Astrocyte of the cerebellum (primary cell): ENCODE data around the gene TMEM132D.

Experiments used
- DNase-seq: peaks from one replicate; pipeline ENCODE4 v3.0.0-alpha.2; 2011; ENCODE audit warnings: low read depth
- H3K4me3 ChIP-seq: 2 replicates; pipeline ENCODE4 v1.5.1; 2011; ENCODE audit warnings: mild to moderate bottlenecking, low read depth, low read length, moderate library complexity
- in situ Hi-C: cut with HindIII; loops from 2 replicates; pipeline ENCODE4 v1.10.0; 2017; ENCODE audit warnings: low sequenced_read_pairs
- TF ChIP-seq, protein P1 (sequence below): IDR thresholded peaks from 2 replicates; pipeline ENCODE4 v1.5.1; 2012; ENCODE audit warnings: low read length, low read depth, moderate library complexity, mild to moderate bottlenecking; ENCODE audit errors: missing control alignments

Gene TMEM132D

GRCh38 chr12:129213551-129213950, 690.3 kb downstream of the TMEM132D start:
- DNase-seq, result no peak
- in situ Hi-C loops, result no loop called here
- H3K4me3 ChIP-seq, result no peak overlapping the region
- TF ChIP-seq, protein P1, sequence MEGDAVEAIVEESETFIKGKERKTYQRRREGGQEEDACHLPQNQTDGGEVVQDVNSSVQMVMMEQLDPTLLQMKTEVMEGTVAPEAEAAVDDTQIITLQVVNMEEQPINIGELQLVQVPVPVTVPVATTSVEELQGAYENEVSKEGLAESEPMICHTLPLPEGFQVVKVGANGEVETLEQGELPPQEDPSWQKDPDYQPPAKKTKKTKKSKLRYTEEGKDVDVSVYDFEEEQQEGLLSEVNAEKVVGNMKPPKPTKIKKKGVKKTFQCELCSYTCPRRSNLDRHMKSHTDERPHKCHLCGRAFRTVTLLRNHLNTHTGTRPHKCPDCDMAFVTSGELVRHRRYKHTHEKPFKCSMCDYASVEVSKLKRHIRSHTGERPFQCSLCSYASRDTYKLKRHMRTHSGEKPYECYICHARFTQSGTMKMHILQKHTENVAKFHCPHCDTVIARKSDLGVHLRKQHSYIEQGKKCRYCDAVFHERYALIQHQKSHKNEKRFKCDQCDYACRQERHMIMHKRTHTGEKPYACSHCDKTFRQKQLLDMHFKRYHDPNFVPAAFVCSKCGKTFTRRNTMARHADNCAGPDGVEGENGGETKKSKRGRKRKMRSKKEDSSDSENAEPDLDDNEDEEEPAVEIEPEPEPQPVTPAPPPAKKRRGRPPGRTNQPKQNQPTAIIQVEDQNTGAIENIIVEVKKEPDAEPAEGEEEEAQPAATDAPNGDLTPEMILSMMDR, result no peak

DNA sequence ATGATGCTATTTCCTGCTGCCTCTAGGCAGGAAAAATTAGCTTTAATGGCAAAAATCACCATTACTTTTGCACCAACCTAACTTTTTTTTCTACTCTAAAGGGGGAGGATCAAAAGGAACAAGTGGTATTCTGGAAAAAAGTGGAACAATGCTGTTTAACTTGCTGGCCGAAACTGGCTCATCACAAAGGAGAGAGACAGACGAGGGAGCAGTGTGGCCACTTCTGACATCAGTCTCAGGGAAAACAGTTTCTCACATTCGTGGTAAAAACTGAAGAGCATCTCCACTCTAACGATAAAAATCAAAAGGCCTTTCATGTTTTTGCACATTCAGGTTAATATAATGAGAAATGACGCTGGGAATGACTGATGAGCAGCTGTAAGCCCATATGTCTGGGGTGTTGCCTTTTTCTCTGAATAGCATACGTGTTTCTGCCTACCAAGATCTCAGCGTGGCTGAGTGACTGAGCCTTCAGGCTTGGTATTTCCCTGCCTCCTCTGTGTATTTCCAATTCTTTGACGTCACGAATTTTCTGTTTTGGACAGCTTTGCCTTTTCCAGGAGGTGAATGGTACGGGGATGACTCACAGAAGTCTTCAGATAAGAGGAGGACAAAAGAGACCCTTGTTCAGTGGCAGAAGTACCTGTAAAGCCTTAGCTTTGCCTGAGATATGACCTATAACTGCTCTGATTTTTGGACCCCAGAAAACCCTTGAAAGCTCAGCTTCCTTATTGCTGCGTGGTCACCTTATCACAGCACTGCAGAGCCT, 691.8 kb downstream of the TMEM132D start:
- in situ Hi-C loops, result no loop called here
- DNase-seq, result peak; percentile 20
- TF ChIP-seq, protein P1, result no peak
- H3K4me3 ChIP-seq, result no peak overlapping the region

GRCh38 chr12:129208566-129208965, 695.3 kb downstream of the TMEM132D start:
- DNase-seq, result no peak
- no peak overlapping the region for H3K4me3 ChIP-seq
- in situ Hi-C loops, result no loop called here
- TF ChIP-seq, protein P1, result no peak

- no peak for DNase-seq
- TF ChIP-seq, protein P1, result no peak
Measured at GRCh38 chr12:129207084-129207483, 696.7 kb downstream of the TMEM132D start.

DNA sequence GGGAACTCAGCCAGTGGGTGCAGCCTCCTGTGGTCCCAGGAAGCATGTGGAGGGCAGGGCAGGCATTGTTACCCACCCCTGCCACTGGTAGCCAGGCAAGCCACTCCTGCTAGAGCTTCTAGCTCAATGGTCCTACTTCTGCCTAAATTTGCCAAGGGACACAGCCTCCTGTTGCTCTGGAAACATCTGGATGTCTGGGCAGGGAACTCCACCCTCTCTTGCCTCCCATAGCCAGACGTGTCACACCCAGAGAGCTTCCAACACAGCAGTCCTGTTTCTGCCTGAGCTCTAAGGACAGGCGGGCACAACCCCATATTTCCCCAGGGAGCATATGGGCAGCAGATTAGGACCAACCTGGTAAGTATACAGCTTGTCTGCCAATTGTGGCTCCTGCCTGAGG, 700.4 kb downstream of the TMEM132D start:
- no peak overlapping the region for H3K4me3 ChIP-seq
- in situ Hi-C loops, result loop anchor here (5.0 kb wide), 1 partner anchor 86 kb away; no protein-coding TSS in a partner anchor
- TF ChIP-seq, protein P1, result no peak
- DNase-seq, result no peak

More at GRCh38 chr12:129207084-129207483, 696.7 kb downstream of the TMEM132D start:
- in situ Hi-C loops, result no loop called here
- H3K4me3 ChIP-seq, result no peak overlapping the region

GRCh38 chr12:129202109-129202814, 701.6 kb downstream of the TMEM132D start:
- in situ Hi-C loops, result loop anchor here (5.0 kb wide), 1 partner anchor 85 kb away; no protein-coding TSS in a partner anchor
- H3K4me3 ChIP-seq, result no peak overlapping the region
- TF ChIP-seq, protein P1, result no peak
- no peak for DNase-seq
